ENCODE data around the gene SFI1.
"Not testable (repeated sequence)": the region's sequence is repeated elsewhere in the genome, so short reads cannot be mapped to it uniquely, and the experiment has no call there.

The SFI1 gene

GRCh38 chr22:31544481-31545480 is 48.4 kb downstream of the SFI1 start:
- no peak for DNase-seq

- DNase-seq, result no peak
Observed at GRCh38 chr22:31550871-31551370, 54.6 kb downstream of the SFI1 start.

GRCh38 chr22:31556627-31557203 is 60.4 kb downstream of the SFI1 start:
- no peak for DNase-seq

- not testable (repeated sequence) for DNase-seq
Observed at GRCh38 chr22:31558546-31558945, 62.2 kb downstream of the SFI1 start.

- peak; percentile 10 for DNase-seq
Observed at GRCh38 chr22:31561238-31561887, 65.0 kb downstream of the SFI1 start.

GRCh38 chr22:31561970-31562369 is 65.6 kb downstream of the SFI1 start:
- no peak for DNase-seq

- DNase-seq, result no peak
Observed at GRCh38 chr22:31566484-31566883, 70.1 kb downstream of the SFI1 start.

- no peak for DNase-seq
Observed at GRCh38 chr22:31567196-31567595, 70.9 kb downstream of the SFI1 start.

GRCh38 chr22:31567702-31568101 is 71.4 kb downstream of the SFI1 start:
- DNase-seq, result no peak

GRCh38 chr22:31569126-31569525 is 72.8 kb downstream of the SFI1 start:
- no peak for DNase-seq

GRCh38 chr22:31572939-31573338 is 76.6 kb downstream of the SFI1 start:
- DNase-seq, result no peak

GRCh38 chr22:31574055-31574670 is 77.8 kb downstream of the SFI1 start:
- no peak for DNase-seq

- no peak for DNase-seq
Observed at GRCh38 chr22:31575190-31575589, 78.9 kb downstream of the SFI1 start.

- DNase-seq, result no peak
Observed at GRCh38 chr22:31577711-31578110, 81.4 kb downstream of the SFI1 start.

GRCh38 chr22:31578171-31578570 is 81.8 kb downstream of the SFI1 start:
- DNase-seq, result no peak

- no peak for DNase-seq
Observed at GRCh38 chr22:31579835-31580242, 83.5 kb downstream of the SFI1 start.

- DNase-seq, result no peak
Observed at GRCh38 chr22:31583861-31584485, 87.6 kb downstream of the SFI1 start.

GRCh38 chr22:31584804-31585160 is 88.4 kb downstream of the SFI1 start:
- DNase-seq, result no peak

- DNase-seq, result no peak
Observed at GRCh38 chr22:31585161-31585859, 89.0 kb downstream of the SFI1 start.

GRCh38 chr22:31586137-31586920 is 90.0 kb downstream of the SFI1 start:
- no peak for DNase-seq
